ENCODE data around the gene OR4C12.
"Not testable (repeated sequence)": the region's sequence is repeated elsewhere in the genome, so short reads cannot be mapped to it uniquely, and the experiment has no call there.

The OR4C12 gene

GRCh38 chr11:49982435-49982834, at the start of gene OR4C12:
Gene OR4C12 (minus strand): TSS chr11:49982535. CDS start chr11:49982501, 34 bp downstream.
- not testable (repeated sequence) for DNase-seq

GRCh38 chr11:50030193-50030592, 47.9 kb upstream of the OR4C12 start:
- no peak for DNase-seq

GRCh38 chr11:49995565-49995964, 13.2 kb upstream of the OR4C12 start:
- no peak for DNase-seq

DNA sequence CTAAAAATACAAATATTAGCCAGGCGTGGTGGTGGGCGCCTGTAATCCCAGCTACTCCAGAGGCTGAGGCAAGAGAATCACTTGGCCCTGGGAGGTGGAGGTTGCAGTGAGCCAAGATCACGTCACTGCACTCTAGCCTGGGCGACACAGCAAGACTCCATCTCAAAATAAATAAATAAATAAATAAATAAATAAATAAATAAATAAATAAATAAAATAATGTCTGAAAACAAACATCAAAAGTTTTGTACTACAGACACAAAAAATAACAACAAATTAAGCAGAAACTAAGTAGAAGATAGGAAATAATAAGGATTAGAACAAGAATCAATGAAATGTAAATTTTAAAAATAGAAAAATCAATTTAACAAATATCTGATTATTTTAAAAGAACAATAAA, 8.9 kb downstream of the OR4C12 start:
- DNase-seq = not testable (repeated sequence)

GRCh38 chr11:49952091-49952490, 30.2 kb downstream of the OR4C12 start, which contains the start of gene OR4C13:
Gene OR4C13 (plus strand): TSS chr11:49952391. CDS start chr11:49952423, 32 bp downstream.
- DNase-seq = no peak

GRCh38 chr11:49948701-49949100, 33.6 kb downstream of the OR4C12 start:
- not testable (repeated sequence) for DNase-seq
